H1 (cell line): ENCODE results near the gene UMAD1. TPM values are rescaled to one million over a fixed set of nuclear protein-coding genes. Genes with fewer than 3 reads are reported as not detected.

Experiments
- CTCF ChIA-PET: fragments of 300-600 bp; sonication (Branson Sonifier 250); formaldehyde crosslinking; loops from one replicate; lab custom pipeline; 2021; ENCODE audit not compliant: partially characterized antibody; lab: Charles Lee
- POLR2A ChIA-PET: fragments of 300-600 bp; sonication (Branson Sonifier 250); formaldehyde crosslinking; loops from one replicate; lab custom pipeline; 2021; ENCODE audit warnings: inconsistent platforms; ENCODE audit not compliant: partially characterized antibody; lab: Charles Lee
- DNase-seq, 2 experiments: peaks; one replicate each; pipeline versions ENCODE4 v3.0.0 to v3.0.0-alpha.2; 2010 to 2022; ENCODE audit warnings: low spot score in 2 of 2, low read depth in 1 of 2, mixed read lengths in 1 of 2
- FAIRE-seq: peaks from 2 replicates; lab custom pipeline; 2011; peaks lifted over from hg19 to GRCh38; lab: Jason Lieb, UNC
- H2AFZ ChIP-seq: 2 replicates; pipeline ENCODE4 v1.8.1; 2012; ENCODE audit warnings: low read length, inconsistent platforms
- H2AK5ac ChIP-seq: 2 replicates; pipeline ENCODE4 v1.6.1; 2013; ENCODE audit warnings: low read depth, low read length
- H2BK120ac ChIP-seq: replicated peaks from 2 replicates; pipeline ENCODE3; 2013; ENCODE audit warnings: low read depth, low read length, inconsistent platforms
- H2BK12ac ChIP-seq: 2 replicates; pipeline ENCODE4 v1.6.1; 2013; ENCODE audit warnings: low read depth, low read length
- H2BK15ac ChIP-seq: 2 replicates; pipeline ENCODE4 v1.6.1; 2013; ENCODE audit warnings: low read length
- H2BK20ac ChIP-seq: 2 replicates; pipeline ENCODE4 v1.6.1; 2013; ENCODE audit warnings: low read length
- H2BK5ac ChIP-seq: 2 replicates; pipeline ENCODE4 v1.6.1; 2013; ENCODE audit warnings: low read depth, low read length
- H3K14ac ChIP-seq: 2 replicates; pipeline ENCODE4 v1.6.1; 2013; ENCODE audit warnings: inconsistent platforms; ENCODE audit not compliant: insufficient read length
- H3K18ac ChIP-seq: 2 replicates; pipeline ENCODE4 v1.6.1; 2013; ENCODE audit warnings: low read length; ENCODE audit errors: extremely low read depth
- H3K23ac ChIP-seq: 2 replicates; pipeline ENCODE4 v1.6.1; 2013; ENCODE audit warnings: inconsistent platforms; ENCODE audit not compliant: insufficient read length
- H3K23me2 ChIP-seq: 2 replicates; pipeline ENCODE4 v1.6.1; 2013; ENCODE audit warnings: low read depth, low read length
- H3K27ac ChIP-seq: 2 replicates; pipeline ENCODE4 v1.6.1; 2011; ENCODE audit warnings: low read depth, low read length, inconsistent platforms
- H3K27me3 ChIP-seq, 4 experiments: replicated peaks in 1 of 4; 1 replicate in 1 of 4; 2 replicates in 3 of 4; pipeline versions ENCODE4 v1.6.1 to v1.8.1; 2011 to 2013; ENCODE audit warnings: low read length in 3 of 4, mild to moderate bottlenecking in 3 of 4, inconsistent platforms in 2 of 4, mixed read lengths in 2 of 4, moderate library complexity in 1 of 4; ENCODE audit not compliant: control insufficient read depth in 3 of 4, insufficient read depth in 3 of 4; ENCODE audit errors: extremely low read depth in 1 of 4
- H3K36me3 ChIP-seq, 4 experiments: 2 replicates each; pipeline versions ENCODE4 v1.6.1 to v1.8.1; 2011 to 2013; ENCODE audit warnings: mild to moderate bottlenecking in 4 of 4, low read length in 3 of 4, moderate library complexity in 2 of 4, control low read depth in 1 of 4, inconsistent platforms in 1 of 4; ENCODE audit not compliant: insufficient read depth in 4 of 4, control insufficient read depth in 2 of 4
- H3K4ac ChIP-seq: replicated peaks from 2 replicates; pipeline ENCODE3; 2013; ENCODE audit warnings: low read length, low read depth, mixed read lengths, inconsistent platforms; ENCODE audit not compliant: insufficient read length
- H3K4me1 ChIP-seq, 4 experiments: replicated peaks in 1 of 4; 1 replicate in 1 of 4; 2 replicates in 3 of 4; pipeline versions ENCODE4 v1.6.1 to v1.8.1; 2011 to 2013; ENCODE audit warnings: low read length in 3 of 4, inconsistent platforms in 2 of 4, mixed read lengths in 1 of 4; ENCODE audit not compliant: insufficient read depth in 4 of 4, control insufficient read depth in 3 of 4
- H3K4me2 ChIP-seq, 2 experiments: 2 replicates each; pipeline versions ENCODE4 v1.6.1 to v1.8.1; 2011 to 2013; ENCODE audit warnings: low read depth in 2 of 2, low read length in 2 of 2, control low read depth in 1 of 2, inconsistent platforms in 1 of 2, mild to moderate bottlenecking in 1 of 2; ENCODE audit not compliant: insufficient read depth in 1 of 2
- H3K4me3 ChIP-seq, 4 experiments: fragments of 200-600, 300-600 bp in 1 of 4; sonication (generic), shearing (Covaris generic), sonication (Bioruptor Twin) in 1 of 4; 2 replicates each; pipeline versions ENCODE4 v1.5.1 to v1.8.1; 2011 to 2016; ENCODE audit warnings: low read length in 4 of 4, low read depth in 3 of 4, control low read depth in 2 of 4, inconsistent platforms in 2 of 4, mild to moderate bottlenecking in 2 of 4, mixed read lengths in 1 of 4, moderate library complexity in 1 of 4; ENCODE audit not compliant: insufficient read depth in 2 of 4; ENCODE audit errors: extremely low read depth in 1 of 4
- H3K56ac ChIP-seq: replicated peaks from 2 replicates; pipeline ENCODE3; 2013; ENCODE audit warnings: low read depth, mild to moderate bottlenecking, mixed read lengths, low read length, inconsistent platforms; ENCODE audit not compliant: insufficient read length
- H3K79me1 ChIP-seq: 2 replicates; pipeline ENCODE4 v1.6.1; 2013; ENCODE audit warnings: low read depth, low read length, control low read depth
- H3K79me2 ChIP-seq, 2 experiments: 2 replicates each; pipeline versions ENCODE4 v1.6.1 to v1.8.1; 2012 to 2013; ENCODE audit warnings: low read length in 2 of 2, mild to moderate bottlenecking in 2 of 2, inconsistent platforms in 1 of 2; ENCODE audit not compliant: insufficient read depth in 2 of 2, control insufficient read depth in 1 of 2
- H3K9ac ChIP-seq, 4 experiments: replicated peaks in 1 of 4; 1 replicate in 1 of 4; 2 replicates in 3 of 4; pipeline versions ENCODE4 v1.6.1 to v1.8.1; 2011 to 2013; ENCODE audit warnings: low read depth in 3 of 4, low read length in 3 of 4, control low read depth in 2 of 4, mild to moderate bottlenecking in 2 of 4, moderate library complexity in 2 of 4, inconsistent platforms in 1 of 4; ENCODE audit errors: extremely low read depth in 1 of 4
- H3K9me3 ChIP-seq, 2 experiments: 2 replicates each; pipeline versions ENCODE4 v1.6.1 to v1.8.1; 2012 to 2013; ENCODE audit warnings: mild to moderate bottlenecking in 2 of 2, moderate library complexity in 2 of 2, control low read depth in 1 of 2, inconsistent platforms in 1 of 2, low read depth in 1 of 2, low read length in 1 of 2, mixed read lengths in 1 of 2; ENCODE audit not compliant: insufficient read depth in 2 of 2
- H4K20me1 ChIP-seq, 2 experiments: replicated peaks in 1 of 2; 2 replicates each; pipeline versions ENCODE3 to v1.8.1; 2011 to 2013; ENCODE audit warnings: inconsistent platforms in 2 of 2, low read length in 2 of 2, mild to moderate bottlenecking in 1 of 2; ENCODE audit not compliant: insufficient read depth in 2 of 2, control insufficient read depth in 1 of 2
- H4K5ac ChIP-seq: 2 replicates; pipeline ENCODE4 v1.6.1; 2013; ENCODE audit warnings: low read length, low read depth, mixed read lengths, inconsistent platforms; ENCODE audit not compliant: insufficient read length
- H4K8ac ChIP-seq: 2 replicates; pipeline ENCODE4 v1.8.0; 2013; ENCODE audit warnings: mild to moderate bottlenecking, moderate library complexity, low read length, inconsistent platforms; ENCODE audit not compliant: insufficient read depth; ENCODE audit errors: extremely low read depth
- H4K91ac ChIP-seq: replicated peaks from 2 replicates; pipeline ENCODE3; 2013; ENCODE audit warnings: low read length, mixed read lengths, inconsistent platforms; ENCODE audit not compliant: insufficient read length
- ASH2L ChIP-seq: fragments of 200-600, 300-600 bp; sonication (generic); IDR thresholded peaks from one replicate; pipeline ENCODE4 v1.7.1; 2017; ENCODE audit warnings: low read length
- CBX5 ChIP-seq: fragments of 300-800, 300-1000 bp; sonication (generic); IDR thresholded peaks from 2 replicates; pipeline ENCODE4 v1.7.1; 2016; ENCODE audit warnings: antibody characterized with exemption, low read length, low read depth
- CREB1 ChIP-seq: IDR thresholded peaks from 2 replicates; pipeline ENCODE4 v1.6.1; 2012; ENCODE audit warnings: inconsistent platforms
- CTBP2 ChIP-seq: IDR thresholded peaks from 2 replicates; pipeline ENCODE4 v1.7.0; 2011; ENCODE audit warnings: borderline replicate concordance, mild to moderate bottlenecking, moderate library complexity, mixed read lengths, low read length; ENCODE audit not compliant: insufficient read depth, insufficient read length
- GABPA ChIP-seq: IDR thresholded peaks from 2 replicates; pipeline ENCODE4 v1.6.1; 2011; ENCODE audit warnings: mild to moderate bottlenecking, low read length, moderate library complexity, borderline replicate concordance; ENCODE audit not compliant: insufficient read depth
- GTF2F1 ChIP-seq: IDR thresholded peaks from 2 replicates; pipeline ENCODE4 v1.6.1; 2012; ENCODE audit warnings: low read depth, low read length, improper control_type of control experiment, borderline replicate concordance
- HDAC6 ChIP-seq: IDR thresholded peaks from one replicate; pipeline ENCODE4 v1.7.1; 2012; ENCODE audit warnings: low read depth, mild to moderate bottlenecking, inconsistent platforms, low read length, moderate library complexity
- JUN ChIP-seq: IDR thresholded peaks from 2 replicates; pipeline ENCODE4 v1.6.1; 2011; ENCODE audit warnings: low read depth, mild to moderate bottlenecking, improper control_type of control experiment, low read length
- KDM4A ChIP-seq: IDR thresholded peaks from one replicate; pipeline ENCODE4 v1.7.1; 2012; ENCODE audit warnings: low read depth, mild to moderate bottlenecking, moderate library complexity, low read length, inconsistent platforms; ENCODE audit not compliant: severe bottlenecking
- KDM5A ChIP-seq: fragments of 200-600 bp; IDR thresholded peaks from 2 replicates; pipeline ENCODE4 v1.7.1; 2012; ENCODE audit warnings: mild to moderate bottlenecking, low read length, inconsistent platforms, mixed read lengths
- NRF1 ChIP-seq: IDR thresholded peaks from 2 replicates; pipeline ENCODE4 v1.6.1; 2011; ENCODE audit warnings: mild to moderate bottlenecking, low read depth, low read length, improper control_type of control experiment
- POLR2A ChIP-seq, 2 experiments: IDR thresholded peaks; 1 replicate in 1 of 2; 2 replicates in 1 of 2; pipeline ENCODE4 v1.6.1; 2011; ENCODE audit warnings: low read depth in 2 of 2, low read length in 2 of 2, mild to moderate bottlenecking in 2 of 2; ENCODE audit errors: control extremely low read depth in 1 of 2
- POLR2AphosphoS5 ChIP-seq: IDR thresholded peaks from 2 replicates; pipeline ENCODE4 v1.6.1; 2011; ENCODE audit warnings: low read depth, low read length
- POU5F1 ChIP-seq: IDR thresholded peaks from 2 replicates; pipeline ENCODE4 v1.6.1; 2011; ENCODE audit warnings: low read depth, mild to moderate bottlenecking, low read length, moderate library complexity
- RBBP5 ChIP-seq: IDR thresholded peaks from 2 replicates; pipeline ENCODE4 v1.7.1; 2012; ENCODE audit warnings: low read depth, mild to moderate bottlenecking, inconsistent platforms, low read length, moderate library complexity, borderline replicate concordance
- SIRT6 ChIP-seq: IDR thresholded peaks from one replicate; pipeline ENCODE4 v1.7.1; 2012; ENCODE audit warnings: low read length, inconsistent platforms
- WGBS, 2 experiments: shearing (Covaris generic) in 1 of 2; methylation state at CpG; one replicate each; pipeline versions ENCODE4 v1.1.6 to v1.1.7; 2013 to 2015; ENCODE audit warnings: low lambda C conversion rate in 2 of 2, mixed read lengths in 2 of 2, inconsistent platforms in 1 of 2, low coverage in 1 of 2, missing lambda C conversion rate in 1 of 2; ENCODE audit not compliant: insufficient replicate concordance in 2 of 2, insufficient coverage in 1 of 2, insufficient read length in 1 of 2; ENCODE audit errors: extremely low coverage in 1 of 2, missing lambda C conversion rate in 1 of 2; 5-methylcytosine and 5-hydroxymethylcytosine counted together
- polyA plus RNA-seq, 7 experiments: library from polyadenylated mRNA; depleted of rRNA in 3 of 7; stranded (reverse) in 5 of 7; unstranded in 2 of 7; fragments of >200 nt in 5 of 7; fragments of 200-250 nt in 2 of 7; gene quantifications; 1 replicate in 5 of 7; 2 replicates in 1 of 7; 4 replicates in 1 of 7; pipeline versions ENCODE4 v1.2.1 to v1.2.3, GENCODE V29; 2011 to 2013; ENCODE audit warnings: missing spikeins in 2 of 7, mixed read lengths in 2 of 7
- total RNA-seq: library from RNA; stranded (reverse); fragmentation: NEBNext Ultra II Directional; extraction: Animal tissue kit (Norgen Biotek cat#: 25700); gene quantifications from 2 replicates; pipeline ENCODE4 v1.2.1, GENCODE V29; 2021

The UMAD1 gene
- total and polyA plus RNA-seq, 2 of the 8 experiments (the other 6 are each of a cell fraction or from before 2014, with no cell fraction given), result 10.4 to 12.3 TPM

- H3K23me2 ChIP-seq, result no peaks in the 10 kb centered on the region
- H3K9ac ChIP-seq, result no peak overlapping the region
- H3K56ac ChIP-seq, result no peak overlapping the region
- no peak for FAIRE-seq
- H2BK5ac ChIP-seq, result no peak overlapping the region
- no peak overlapping the region for H3K4ac ChIP-seq
- H3K23ac ChIP-seq, result no peak overlapping the region
- H3K4me3 ChIP-seq, result no peak overlapping the region
- no peak overlapping the region for H3K27ac ChIP-seq
- H3K27me3 ChIP-seq, result no peaks in the 10 kb centered on the region
- no peak overlapping the region for H3K14ac ChIP-seq
- WGBS, 2 experiments, result 96% methylated on average over 4 of the region's 4 CpGs; no CpG with 5 or more reads in 1 of the 2 experiments
- no peaks in the 10 kb centered on the region for H3K79me2 ChIP-seq
- no peaks in the 10 kb centered on the region for H3K79me1 ChIP-seq
- peaks cover 11 to 15% of the 10 kb centered on the region in 2 experiments for H3K9me3 ChIP-seq
- no peak overlapping the region for H3K18ac ChIP-seq
- H2BK15ac ChIP-seq, result no peak overlapping the region
- ChIA-PET CTCF (interaction anchor here (0.7 kb wide), 1 partner anchor 49 kb away, joined by 3 read pairs; no protein-coding TSS in a partner anchor), POLR2A (no interaction called here)
- no peak overlapping the region for H2BK120ac ChIP-seq
- no peak overlapping the region for H3K4me2 ChIP-seq
- no peaks in the 10 kb centered on the region; a peak in 1 of 7 replicates for H3K4me1 ChIP-seq
- H3K36me3 ChIP-seq, result no peaks in the 10 kb centered on the region; a peak in 1 of 8 replicates
- no peak overlapping the region for H2BK12ac ChIP-seq
- H2AK5ac ChIP-seq, result no peak overlapping the region
- H4K8ac ChIP-seq, result no peak overlapping the region
- no peak overlapping the region for H2BK20ac ChIP-seq
- H4K5ac ChIP-seq, result no peak overlapping the region
- H2AFZ ChIP-seq, result no peak overlapping the region
- no peak for DNase-seq
- H4K91ac ChIP-seq, result no peak overlapping the region
- no peaks in the 10 kb centered on the region for H4K20me1 ChIP-seq
- no peak for TF ChIP-seq POU5F1
- TF ChIP-seq RBBP5, result no peak
- no peak for TF ChIP-seq POLR2AphosphoS5
- no peak for TF ChIP-seq KDM5A
- no peak for TF ChIP-seq CTBP2
- TF ChIP-seq CREB1, result no peak
- no peak for TF ChIP-seq HDAC6
- no peak for TF ChIP-seq GABPA
- no peak for TF ChIP-seq NRF1
- no peak for TF ChIP-seq JUN
- TF ChIP-seq SIRT6, result no peak
- no peak for TF ChIP-seq KDM4A
- TF ChIP-seq ASH2L, result no peak
- TF ChIP-seq GTF2F1, result no peak
- no peak for TF ChIP-seq CBX5
- TF ChIP-seq POLR2A (IDR thresholded peaks at IDR 0.05; ENCODE audit: control extremely low read depth in 1 of 2, low read depth in 2 of 2, low read length in 2 of 2), result no peak
These were observed 218.9 kb downstream of the UMAD1 start for GRCh38 chr7:7859411-7859810.
